Stimulated activated naive CD4-positive, alpha-beta T cell treated with Interleukin-2 at 50 U/mL for 16 hours (primary cell): ENCODE results near the gene PRKCB.
"Not testable (repeated sequence)": the region's sequence is repeated elsewhere in the genome, so short reads cannot be mapped to it uniquely, and the experiment has no call there.

ENCODE experiments used
- DNase-seq: peaks from one replicate; lab custom pipeline; 2025; lab: John Stamatoyannopoulos, UW

PRKCB gene

DNA sequence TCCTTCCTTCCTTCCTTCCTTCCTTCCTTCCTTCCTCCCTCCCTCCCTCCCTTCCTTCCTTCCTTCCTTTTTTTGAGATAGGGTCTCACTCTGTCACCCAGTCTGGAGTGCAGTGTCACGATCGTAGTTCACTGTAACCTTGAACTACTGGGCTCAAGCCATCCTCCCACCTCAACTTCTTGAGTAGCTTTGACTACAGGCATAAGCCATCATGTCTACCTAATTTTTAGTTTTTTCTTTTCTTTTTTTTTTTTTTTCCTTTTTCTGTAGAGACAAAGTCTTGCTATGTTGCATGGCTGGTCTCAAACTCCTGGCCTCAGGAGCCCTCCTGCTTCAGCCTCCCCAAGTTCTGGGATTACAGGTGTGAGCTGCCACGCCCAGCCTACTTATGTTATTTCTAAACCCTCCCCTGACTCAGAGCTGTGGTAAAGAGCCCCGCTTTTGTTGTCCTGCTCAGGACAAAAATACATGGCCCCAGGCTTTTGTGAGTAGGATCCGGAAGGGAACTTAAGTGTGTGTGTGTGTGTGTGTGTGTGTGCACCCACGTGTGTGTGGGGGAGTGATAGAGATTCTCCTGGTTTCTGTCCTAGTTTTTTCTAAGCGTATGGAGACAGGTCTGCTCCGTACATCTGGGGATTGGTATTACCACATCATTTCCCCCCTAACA is 67.1 kb downstream of the PRKCB start:
- DNase-seq = no peak

GRCh38 chr16:23905027-23905426 is 69.2 kb downstream of the PRKCB start:
- DNase-seq = no peak

DNA sequence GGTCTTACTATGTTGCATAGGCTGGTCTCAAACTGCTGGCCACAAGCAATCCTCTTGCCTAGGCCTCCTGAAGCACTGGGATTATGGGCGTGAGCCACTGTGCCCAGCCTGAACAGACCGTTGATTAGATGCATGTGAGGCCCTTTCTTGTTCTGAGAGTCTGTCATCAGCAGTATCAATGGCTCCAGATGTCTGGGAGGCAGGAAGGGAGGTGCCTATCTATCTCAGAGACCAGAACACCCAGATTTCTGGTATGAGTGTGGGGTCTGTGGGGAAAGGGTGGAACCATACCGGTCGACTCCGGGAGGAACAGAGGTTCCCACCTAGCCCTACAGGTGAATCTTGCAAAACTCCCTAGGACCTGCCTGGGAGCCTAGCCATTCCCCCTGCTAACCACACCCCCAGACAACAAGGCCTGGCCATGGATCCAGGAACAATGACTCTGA is 71.7 kb downstream of the PRKCB start:
- DNase-seq = no peak

DNA sequence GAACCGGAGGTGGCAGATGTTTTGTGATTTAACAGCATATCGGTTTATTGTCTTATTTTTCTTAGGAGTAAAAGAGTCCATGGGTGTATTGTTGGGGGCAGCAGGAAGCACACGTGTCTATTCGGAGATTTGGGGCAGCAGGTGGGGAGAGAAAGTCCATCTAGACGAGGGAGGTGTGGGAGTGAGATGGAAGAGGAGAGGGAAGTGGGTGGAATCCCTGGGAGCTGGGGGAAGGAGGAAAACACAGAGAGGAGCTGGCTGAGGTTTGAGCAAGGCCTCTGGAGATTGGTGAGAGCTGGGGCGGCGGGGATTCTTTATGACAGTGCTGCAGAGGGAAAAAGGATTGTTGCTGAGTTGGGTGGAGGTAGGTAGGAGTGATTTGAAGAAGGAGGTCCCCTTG is 72.1 kb downstream of the PRKCB start:
- DNase-seq = no peak

DNA sequence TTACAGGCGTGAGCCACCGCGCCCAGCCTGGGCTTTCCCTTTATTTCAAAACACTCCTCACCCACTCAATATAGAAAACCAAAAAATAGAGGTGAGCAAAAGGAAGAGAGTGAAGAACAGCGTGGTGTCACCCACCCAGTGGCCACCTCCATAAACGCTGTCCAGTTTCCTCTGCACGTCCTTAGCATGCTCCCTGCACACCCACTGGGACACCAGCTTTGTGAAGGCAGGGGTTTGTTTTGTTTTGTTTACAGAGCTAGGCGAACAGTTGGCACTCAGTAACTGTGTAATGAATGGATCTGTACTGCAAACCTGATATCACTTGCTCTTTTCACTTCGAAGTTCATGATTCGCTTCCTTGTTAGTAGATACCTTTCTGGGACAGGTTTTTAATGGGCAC is 73.0 kb downstream of the PRKCB start:
- no peak for DNase-seq

GRCh38 chr16:23909792-23910418 is 74.1 kb downstream of the PRKCB start:
- no peak for DNase-seq

GRCh38 chr16:23914946-23915530 is 79.3 kb downstream of the PRKCB start:
- DNase-seq = no peak

DNA sequence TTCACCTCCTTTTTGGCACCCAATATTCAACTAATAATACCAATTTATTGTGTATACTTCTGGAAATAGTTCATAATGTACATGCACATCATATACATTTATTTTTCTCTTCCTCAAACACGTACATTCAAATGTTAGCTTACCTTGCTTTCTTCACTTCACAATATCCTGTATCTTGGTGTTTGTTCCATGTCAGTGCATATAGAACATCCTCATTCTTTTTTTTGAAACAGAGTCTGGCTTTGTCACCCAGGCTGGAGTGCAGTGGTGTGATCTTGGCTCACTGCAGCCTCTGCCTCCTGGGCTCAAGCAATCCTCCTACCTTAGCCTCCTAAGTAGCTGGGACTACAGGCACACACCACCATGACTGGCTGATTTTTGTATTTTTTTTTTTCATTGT is 80.8 kb downstream of the PRKCB start:
- DNase-seq = not testable (repeated sequence)

DNA sequence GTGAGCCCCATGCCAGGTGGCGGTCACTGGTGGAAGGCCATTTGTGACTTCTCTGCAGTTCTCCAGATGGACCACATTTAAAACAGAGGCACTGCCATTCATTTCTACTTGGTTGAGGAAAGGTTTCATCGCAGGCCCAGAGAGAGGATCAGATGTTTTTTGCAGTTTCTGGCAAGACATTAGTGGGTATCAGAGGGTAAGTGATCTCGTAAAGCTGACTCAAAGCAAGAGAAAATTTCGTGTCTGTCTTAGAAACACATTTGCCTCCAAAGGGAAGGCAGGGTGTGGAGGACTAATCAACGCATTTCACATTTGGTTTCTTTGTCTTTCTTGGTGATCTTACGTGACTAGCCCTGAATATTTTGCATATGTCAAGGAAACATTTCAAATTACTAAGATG is 81.8 kb downstream of the PRKCB start:
- DNase-seq = no peak

DNA sequence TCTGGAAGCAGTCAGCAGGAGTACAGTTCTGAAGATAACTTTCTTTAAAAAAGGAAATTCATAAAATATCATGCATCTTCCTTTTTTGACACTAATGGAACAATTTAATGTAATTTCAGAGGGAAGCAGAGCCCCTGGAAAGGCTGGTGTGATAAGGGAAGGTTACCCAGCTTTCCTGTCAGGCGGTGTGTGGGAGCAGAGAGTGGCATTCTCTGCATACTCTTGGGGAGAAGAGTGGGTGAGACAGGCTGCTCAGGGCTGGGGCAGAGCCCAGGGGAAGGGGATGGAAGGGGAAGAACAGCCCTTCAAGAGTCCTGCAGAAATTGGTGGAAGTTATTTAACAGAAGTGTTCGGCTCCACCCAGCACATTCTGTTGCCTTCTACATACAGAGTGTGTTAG is 84.7 kb downstream of the PRKCB start:
- no peak for DNase-seq

- no peak for DNase-seq
Measured at GRCh38 chr16:23920899-23921298, 85.1 kb downstream of the PRKCB start.

- DNase-seq = no peak
Measured at GRCh38 chr16:23922406-23922805, 86.6 kb downstream of the PRKCB start.

- no peak for DNase-seq
Measured at GRCh38 chr16:23924128-23924527, 88.3 kb downstream of the PRKCB start.

DNA sequence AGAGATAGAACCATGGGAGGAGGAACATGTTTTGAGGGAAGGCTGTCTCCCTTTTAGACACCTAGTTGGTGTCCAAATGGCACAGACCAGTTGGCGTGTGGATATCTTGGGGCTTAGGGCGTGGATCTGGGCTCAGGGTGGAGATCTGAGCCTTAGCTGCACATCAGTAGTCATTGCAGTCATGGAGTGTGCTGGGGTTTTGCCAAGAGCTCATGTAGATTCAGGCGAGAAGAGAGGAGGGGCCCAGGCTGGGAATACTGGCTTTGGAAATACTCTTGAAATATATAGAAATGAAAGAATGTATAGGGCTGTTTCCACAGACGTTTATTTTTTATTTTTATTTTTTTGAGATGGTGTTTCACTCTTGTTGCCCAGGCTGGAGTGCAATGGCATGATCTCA is 92.0 kb downstream of the PRKCB start:
- DNase-seq = no peak

GRCh38 chr16:23929237-23929636 is 93.5 kb downstream of the PRKCB start:
- DNase-seq = no peak

DNA sequence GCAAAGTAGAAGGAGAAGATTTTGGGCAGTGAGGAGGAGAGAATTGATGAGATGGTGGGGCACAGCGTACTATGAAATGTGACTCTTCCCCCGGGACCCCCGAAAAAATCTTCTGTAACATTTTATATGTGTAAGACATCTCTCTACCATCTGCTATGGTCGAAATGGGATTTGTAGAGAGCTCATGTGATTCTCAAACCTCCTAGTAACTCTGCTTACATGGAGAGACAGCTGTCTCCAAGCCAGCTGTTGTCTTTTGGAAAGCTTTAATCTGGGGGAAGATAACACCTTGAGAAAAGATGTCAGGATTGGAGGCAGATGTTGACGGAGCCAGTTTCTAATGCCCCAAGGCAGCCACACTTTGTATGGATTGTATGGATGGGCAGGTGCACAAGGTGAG is 94.1 kb downstream of the PRKCB start:
- no peak for DNase-seq

GRCh38 chr16:23930791-23931190 is 95.0 kb downstream of the PRKCB start:
- no peak for DNase-seq

GRCh38 chr16:23931199-23931598 is 95.4 kb downstream of the PRKCB start:
- DNase-seq = no peak

DNA sequence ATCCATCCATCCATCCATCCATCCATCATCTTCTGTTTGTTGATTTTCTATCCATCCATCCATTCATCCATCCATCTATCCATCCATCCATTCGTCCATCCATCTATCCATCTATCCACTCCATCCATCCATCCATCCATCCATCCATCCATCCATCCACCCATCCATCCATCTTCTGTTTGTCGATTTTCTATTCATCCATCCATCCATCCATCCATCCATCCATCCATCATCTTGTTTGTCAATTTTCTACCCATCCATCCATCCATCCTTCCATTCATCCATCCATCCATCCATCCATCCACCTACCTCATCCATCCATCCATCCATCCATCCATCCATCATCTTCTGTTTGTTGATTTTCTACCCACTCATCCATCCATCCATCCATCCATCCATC is 97.9 kb downstream of the PRKCB start:
- not testable (repeated sequence) for DNase-seq

DNA sequence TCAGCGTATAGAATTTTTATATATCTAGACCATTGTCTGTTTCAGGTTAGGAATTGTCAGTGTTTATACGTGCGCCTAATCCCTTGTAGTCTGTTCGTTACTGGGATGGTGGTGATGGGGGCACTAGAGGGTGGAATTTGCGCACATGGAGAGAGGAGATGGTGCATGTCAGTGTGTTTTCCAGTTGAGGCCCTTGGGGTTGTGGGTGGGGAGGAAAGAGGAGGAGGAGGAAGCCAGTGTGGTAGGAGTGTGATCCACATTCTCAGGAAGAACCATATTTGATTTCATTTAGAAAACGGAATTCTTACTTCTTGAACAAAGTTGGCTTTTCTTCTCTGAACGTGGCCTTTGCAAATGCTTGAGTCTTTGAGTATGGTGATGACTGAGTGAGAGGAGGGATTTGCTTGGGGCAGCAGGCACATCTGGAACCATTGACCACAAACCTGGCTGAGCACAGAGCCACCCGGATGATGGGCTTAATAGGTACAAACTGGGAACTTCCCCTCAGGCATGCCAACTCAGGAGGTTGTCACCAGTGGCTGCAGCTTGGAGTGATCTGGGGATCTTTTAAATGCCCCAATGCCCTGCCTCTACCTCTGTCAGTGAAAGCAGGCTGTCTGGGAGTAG is 98.9 kb downstream of the PRKCB start:
- DNase-seq = no peak

- DNase-seq = no peak
Measured at GRCh38 chr16:23940111-23940510, 104.3 kb downstream of the PRKCB start.

DNA sequence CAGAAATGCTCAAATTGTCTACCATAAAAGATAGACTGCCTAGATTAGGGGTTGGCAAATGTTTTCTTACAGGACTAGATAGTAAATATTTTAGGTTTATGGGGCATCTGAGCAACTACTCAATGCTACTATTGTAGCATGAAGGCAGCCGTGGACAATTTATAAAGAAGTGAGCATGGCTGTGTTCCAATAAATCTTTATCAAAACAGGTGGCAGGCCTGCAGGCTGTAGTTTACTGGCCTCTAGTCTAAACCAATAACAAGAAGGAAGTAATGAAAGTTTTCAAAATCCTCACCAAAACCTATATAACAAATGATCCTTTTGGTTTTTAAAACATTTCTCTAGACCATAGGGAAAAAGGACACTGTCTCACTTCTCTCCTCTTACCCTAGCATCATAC is 105.2 kb downstream of the PRKCB start:
- DNase-seq = no peak

DNA sequence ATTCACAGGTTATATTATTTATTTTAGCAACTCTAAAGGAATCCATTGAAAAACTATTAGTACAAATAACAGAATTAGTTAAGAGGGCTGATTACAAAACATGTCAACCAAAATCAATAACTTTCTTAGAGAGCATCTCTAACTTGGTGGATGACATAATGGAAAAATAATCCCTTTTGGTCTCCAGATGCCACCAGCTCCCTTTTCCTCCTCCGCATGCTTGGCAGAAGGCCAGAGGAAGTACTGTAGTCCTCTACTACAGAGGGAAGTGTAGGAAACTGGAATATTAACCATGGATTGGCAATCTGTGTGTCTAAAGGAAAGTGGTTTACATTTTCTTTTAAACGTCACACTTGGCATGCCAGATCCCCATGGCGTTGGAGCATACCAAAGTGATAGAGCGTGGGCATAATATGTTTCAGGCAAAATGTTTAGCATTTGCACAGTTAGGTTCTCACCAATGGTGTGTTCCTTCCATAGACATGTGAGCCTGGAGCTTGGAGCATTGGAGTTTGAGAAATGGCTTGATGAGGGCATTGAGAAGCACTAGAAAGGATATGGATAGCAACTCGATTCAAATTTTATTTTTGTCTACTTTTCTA is 106.3 kb downstream of the PRKCB start:
- DNase-seq = no peak
